ENCODE results near the gene RPL37A.
A peak's percentile ranks its signal among the peaks of the same experiment; 100 is the strongest.

RPL37A gene

DNA sequence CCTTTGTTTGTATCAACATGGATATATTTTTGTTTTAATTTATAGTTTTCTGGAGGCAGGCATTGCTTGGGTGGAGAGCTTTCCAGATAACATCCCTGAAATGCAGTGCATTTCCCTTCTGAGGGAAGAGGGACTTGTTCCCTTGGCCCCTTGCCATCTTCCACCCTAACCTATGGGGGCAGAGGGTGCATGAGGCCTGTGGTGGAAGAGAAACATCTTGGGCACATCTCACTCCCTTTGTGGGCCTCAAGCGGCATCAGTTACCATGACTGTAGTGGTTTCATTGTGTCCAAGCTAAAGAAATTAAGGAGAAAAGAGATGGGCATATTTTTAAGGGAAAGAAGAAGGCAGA, 5.3 kb upstream of the RPL37A start:
- Histone ChIP-seq H3K27me3 (ENCODE audit: insufficient read depth, low read depth) (no peaks in the 10 kb centered on the region), H3K9ac (no peak overlapping the region), H3K4me3 (IDR thresholded peaks at IDR 0.05; ENCODE audit: insufficient read depth, low read depth, low read length) (no peak overlapping the region), H2AFZ (ENCODE audit: low read depth) (no peak overlapping the region), H3K4me2 (no peak overlapping the region), H3K79me2 (ENCODE audit: insufficient read depth, low read depth) (no peaks in the 10 kb centered on the region; the same call in 1 of the 2 replicates), H3K27ac (no peak overlapping the region), H3K4me1 (ENCODE audit: low read depth, poor library complexity, severe bottlenecking) (peaks cover 16% of the 10 kb centered on the region), H4K20me1 (ENCODE audit: insufficient read depth) (no peaks in the 10 kb centered on the region), H3K36me3 (ENCODE audit: insufficient read depth) (no peaks in the 10 kb centered on the region)
- TF ChIP-seq, protein P1, sequence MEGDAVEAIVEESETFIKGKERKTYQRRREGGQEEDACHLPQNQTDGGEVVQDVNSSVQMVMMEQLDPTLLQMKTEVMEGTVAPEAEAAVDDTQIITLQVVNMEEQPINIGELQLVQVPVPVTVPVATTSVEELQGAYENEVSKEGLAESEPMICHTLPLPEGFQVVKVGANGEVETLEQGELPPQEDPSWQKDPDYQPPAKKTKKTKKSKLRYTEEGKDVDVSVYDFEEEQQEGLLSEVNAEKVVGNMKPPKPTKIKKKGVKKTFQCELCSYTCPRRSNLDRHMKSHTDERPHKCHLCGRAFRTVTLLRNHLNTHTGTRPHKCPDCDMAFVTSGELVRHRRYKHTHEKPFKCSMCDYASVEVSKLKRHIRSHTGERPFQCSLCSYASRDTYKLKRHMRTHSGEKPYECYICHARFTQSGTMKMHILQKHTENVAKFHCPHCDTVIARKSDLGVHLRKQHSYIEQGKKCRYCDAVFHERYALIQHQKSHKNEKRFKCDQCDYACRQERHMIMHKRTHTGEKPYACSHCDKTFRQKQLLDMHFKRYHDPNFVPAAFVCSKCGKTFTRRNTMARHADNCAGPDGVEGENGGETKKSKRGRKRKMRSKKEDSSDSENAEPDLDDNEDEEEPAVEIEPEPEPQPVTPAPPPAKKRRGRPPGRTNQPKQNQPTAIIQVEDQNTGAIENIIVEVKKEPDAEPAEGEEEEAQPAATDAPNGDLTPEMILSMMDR (conservative IDR thresholded peaks at IDR 0.05; ENCODE audit: low read depth, low read length): no peak

DNA sequence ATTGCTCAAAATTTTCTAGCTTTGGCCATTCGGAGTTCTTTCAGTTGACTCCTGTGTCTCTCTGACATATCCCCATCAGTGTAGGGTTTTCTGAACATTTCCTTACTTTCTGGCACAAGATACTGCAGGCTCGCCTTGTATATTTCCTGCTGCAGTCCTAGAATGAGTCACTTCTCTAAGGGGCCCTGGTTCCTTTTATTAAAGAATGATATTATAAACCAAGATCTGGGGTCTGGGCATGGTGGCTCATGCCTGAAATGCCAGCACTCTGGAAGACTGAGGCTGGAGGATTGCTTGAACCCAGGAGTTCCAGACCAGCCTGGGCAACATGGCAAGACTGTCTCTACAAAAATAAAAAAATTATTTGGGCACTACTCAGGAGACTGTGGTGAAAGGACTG, 3.0 kb upstream of the RPL37A start:
- no peak overlapping the region for H3K4me3 ChIP-seq (IDR thresholded peaks at IDR 0.05; ENCODE audit: insufficient read depth, low read depth, low read length)
- H3K27ac ChIP-seq: no peak overlapping the region
- TF ChIP-seq, protein P1 (conservative IDR thresholded peaks at IDR 0.05; ENCODE audit: low read depth, low read length): no peak
- H2AFZ ChIP-seq (ENCODE audit: low read depth): no peak overlapping the region
- no peaks in the 10 kb centered on the region for H4K20me1 ChIP-seq (ENCODE audit: insufficient read depth)
- peaks cover 27% of the 10 kb centered on the region for H3K4me1 ChIP-seq (ENCODE audit: low read depth, poor library complexity, severe bottlenecking)
- peaks cover 8% of the 10 kb centered on the region; the same call in 1 of the 2 replicates for H3K36me3 ChIP-seq (ENCODE audit: insufficient read depth)
- H3K9ac ChIP-seq: no peak overlapping the region
- H3K27me3 ChIP-seq (ENCODE audit: insufficient read depth, low read depth): no peaks in the 10 kb centered on the region
- peaks cover 21% of the 10 kb centered on the region for H3K79me2 ChIP-seq (ENCODE audit: insufficient read depth, low read depth)
- no peak overlapping the region for H3K4me2 ChIP-seq

DNA sequence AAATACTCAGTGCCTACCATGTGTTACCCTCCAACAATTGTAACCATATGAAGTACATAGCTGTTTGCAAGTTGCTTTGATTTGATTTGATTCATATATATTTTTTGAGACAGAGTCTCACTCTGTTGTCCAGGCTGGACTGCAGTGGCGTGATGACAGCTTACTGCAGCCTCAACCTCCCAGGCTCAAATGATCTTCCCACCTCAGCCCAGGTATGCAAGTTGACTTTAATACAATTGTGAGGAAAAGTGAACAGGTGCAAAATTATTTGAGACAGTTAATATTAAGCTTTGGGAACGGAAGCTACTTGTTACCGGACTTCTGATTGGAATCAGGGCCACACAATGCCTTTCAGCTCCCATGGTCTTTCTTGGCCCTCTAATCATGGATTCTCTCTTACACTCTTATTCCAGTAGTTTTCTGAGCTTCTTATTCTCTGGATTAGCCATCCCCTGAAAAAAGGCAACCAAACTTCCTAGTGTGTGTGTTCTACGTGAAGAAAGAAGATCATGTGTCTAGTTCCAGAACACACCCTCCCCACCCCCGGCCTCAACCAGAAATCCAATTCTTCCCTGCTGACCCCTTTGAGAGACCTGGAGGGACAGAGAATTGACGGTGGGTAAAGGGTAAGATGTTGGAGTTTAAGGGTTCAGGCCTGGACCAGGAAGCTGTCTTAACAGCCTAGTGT, 1.1 kb upstream of the RPL37A start:
- Histone ChIP-seq H4K20me1 (ENCODE audit: insufficient read depth) (no peaks in the 10 kb centered on the region), H3K9ac (peak overlapping the region; percentile 94; the same call in 1 of the 2 replicates), H3K27me3 (ENCODE audit: insufficient read depth, low read depth) (no peaks in the 10 kb centered on the region), H3K4me1 (ENCODE audit: low read depth, poor library complexity, severe bottlenecking) (peaks cover 29% of the 10 kb centered on the region), H2AFZ (ENCODE audit: low read depth) (peak overlapping the region; percentile 86), H3K79me2 (ENCODE audit: insufficient read depth, low read depth) (peaks cover 28% of the 10 kb centered on the region), H3K36me3 (ENCODE audit: insufficient read depth) (peaks cover 18% of the 10 kb centered on the region; the same call in 1 of the 2 replicates), H3K4me3 (IDR thresholded peaks at IDR 0.05; ENCODE audit: insufficient read depth, low read depth, low read length) (no peak overlapping the region), H3K4me2 (peak overlapping the region; percentile 65), H3K27ac (peak overlapping the region; percentile 77)
- TF ChIP-seq, protein P1 (conservative IDR thresholded peaks at IDR 0.05; ENCODE audit: low read depth, low read length): no peak

DNA sequence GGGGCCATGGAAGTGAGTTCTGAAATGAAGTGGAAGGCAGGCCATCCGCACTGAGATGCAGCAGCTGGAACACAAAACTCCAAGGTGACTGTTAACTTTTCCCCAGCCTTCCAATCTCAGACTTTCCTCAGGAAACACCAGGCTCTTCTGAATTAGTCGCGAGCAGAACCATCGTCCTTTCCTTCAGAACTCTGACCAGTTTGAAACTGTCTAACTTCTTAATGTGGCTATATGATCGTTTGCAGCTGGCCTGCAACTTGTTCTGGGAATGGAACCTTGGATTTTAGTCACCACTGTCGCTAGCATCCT, 620 bp upstream of the RPL37A start:
- H3K9ac ChIP-seq: peak overlapping the region; percentile 94
- peak overlapping the region; percentile 65 for H3K4me2 ChIP-seq
- H2AFZ ChIP-seq (ENCODE audit: low read depth): peak overlapping the region; percentile 86
- H4K20me1 ChIP-seq (ENCODE audit: insufficient read depth): no peaks in the 10 kb centered on the region
- peaks cover 29% of the 10 kb centered on the region for H3K4me1 ChIP-seq (ENCODE audit: low read depth, poor library complexity, severe bottlenecking)
- TF ChIP-seq, protein P1 (conservative IDR thresholded peaks at IDR 0.05; ENCODE audit: low read depth, low read length): no peak
- peaks cover 28% of the 10 kb centered on the region for H3K79me2 ChIP-seq (ENCODE audit: insufficient read depth, low read depth)
- H3K36me3 ChIP-seq (ENCODE audit: insufficient read depth): peaks cover 22% of the 10 kb centered on the region; the same call in 1 of the 2 replicates
- H3K27me3 ChIP-seq (ENCODE audit: insufficient read depth, low read depth): no peaks in the 10 kb centered on the region
- H3K4me3 ChIP-seq (IDR thresholded peaks at IDR 0.05; ENCODE audit: insufficient read depth, low read depth, low read length): peak overlapping the region; percentile 37
- H3K27ac ChIP-seq: peak overlapping the region; percentile 77
